GM23248 (cell line): ENCODE data around the gene LMO2. TPM values are rescaled to one million over a fixed set of nuclear protein-coding genes. Genes with fewer than 3 reads are reported as not detected.

Experiments used
- DNase-seq: peaks from one replicate; pipeline ENCODE4 v3.0.0-alpha.2; 2015
- H2AFZ ChIP-seq: fragments of 200-600 bp; sonication (generic); 2 replicates; pipeline ENCODE4 v1.6.1; 2016; ENCODE audit warnings: antibody characterized with exemption
- H3F3A ChIP-seq: fragments of 200-600 bp; sonication (generic); 2 replicates; pipeline ENCODE4 v1.6.1; 2016; ENCODE audit warnings: mild to moderate bottlenecking, antibody characterized with exemption, mixed run types; ENCODE audit not compliant: insufficient read depth
- H3K27ac ChIP-seq: fragments of 200-600 bp; sonication (generic); 2 replicates; pipeline ENCODE4 v1.5.1; 2016; ENCODE audit warnings: mild to moderate bottlenecking
- H3K27me3 ChIP-seq: fragments of 200-600 bp; sonication (generic); replicated peaks from 2 replicates; pipeline ENCODE4 v1.6.1; 2016; ENCODE audit warnings: mild to moderate bottlenecking; ENCODE audit not compliant: insufficient read depth
- H3K36me3 ChIP-seq: fragments of 200-600 bp; sonication (generic); 2 replicates; pipeline ENCODE4 v1.6.1; 2016; ENCODE audit warnings: low read depth, mild to moderate bottlenecking
- H3K4me1 ChIP-seq: fragments of 200-600 bp; sonication (generic); 2 replicates; pipeline ENCODE4 v1.6.1; 2016; ENCODE audit warnings: mild to moderate bottlenecking; ENCODE audit not compliant: insufficient read depth
- H3K4me2 ChIP-seq: fragments of 200-600 bp; sonication (generic); one replicate; pipeline ENCODE4 v1.6.1; 2016; ENCODE audit warnings: mild to moderate bottlenecking; ENCODE audit not compliant: unreplicated experiment
- H3K4me3 ChIP-seq: fragments of 200-600 bp; sonication (generic); 2 replicates; pipeline ENCODE4 v1.5.1; 2016; ENCODE audit warnings: mild to moderate bottlenecking
- H3K79me2 ChIP-seq: fragments of 200-600 bp; sonication (generic); 2 replicates; pipeline ENCODE4 v1.6.1; 2016; ENCODE audit warnings: mild to moderate bottlenecking; ENCODE audit not compliant: insufficient read depth
- H3K9ac ChIP-seq: fragments of 200-600 bp; sonication (generic); 2 replicates; pipeline ENCODE4 v1.6.1; 2016; ENCODE audit warnings: mild to moderate bottlenecking
- H3K9me2 ChIP-seq: fragments of 200-600 bp; sonication (generic); 2 replicates; pipeline ENCODE4 v1.6.1; 2016; ENCODE audit warnings: mixed run types, mild to moderate bottlenecking, moderate library complexity; ENCODE audit not compliant: insufficient read depth
- H3K9me3 ChIP-seq: fragments of 200-600 bp; sonication (generic); one replicate; pipeline ENCODE4 v1.6.1; 2017; ENCODE audit warnings: low read depth
- H4K20me1 ChIP-seq: fragments of 200-600 bp; sonication (generic); 2 replicates; pipeline ENCODE4 v1.6.0; 2016; ENCODE audit not compliant: insufficient read depth
- EZH2 ChIP-seq: fragments of 200-600 bp; sonication (generic); IDR thresholded peaks from 2 replicates; pipeline ENCODE4 v1.6.1; 2018; ENCODE audit warnings: antibody characterized with exemption, mild to moderate bottlenecking; ENCODE audit not compliant: insufficient read depth, poor library complexity, severe bottlenecking
- EZH2phosphoT487 ChIP-seq: fragments of 200-600 bp; sonication (generic); IDR thresholded peaks from 2 replicates; pipeline ENCODE4 v1.6.1; 2018; ENCODE audit warnings: antibody characterized with exemption, moderate library complexity, mild to moderate bottlenecking, low read depth; ENCODE audit not compliant: insufficient read depth
- WGBS, 2 experiments: methylation state at CpG; one replicate each; pipeline ENCODE4 v1.1.6; 2015 to 2017; ENCODE audit warnings: low lambda C conversion rate in 2 of 2, low coverage in 1 of 2; ENCODE audit errors: missing lambda C conversion rate in 2 of 2; 5-methylcytosine and 5-hydroxymethylcytosine counted together
- in situ Hi-C: fragments of 300-500 bp; cut with MboI; formaldehyde crosslinking; loops from 2 replicates; pipeline ENCODE4 v1.15.0; 2020
- polyA plus RNA-seq: library from polyadenylated mRNA; unstranded; fragments of >200 nt; fragmentation: Nextera tagmentation; extraction: Ambion mirVana; gene quantifications from 2 replicates; pipeline ENCODE4 v1.2.1, GENCODE V29; 2016
- total RNA-seq: library from RNA; depleted of rRNA; stranded (reverse); fragments of >200 nt; shearing (Covaris generic); gene quantifications from 2 replicates; pipeline ENCODE4 v1.2.3, GENCODE V29; 2014

Gene LMO2
- total and polyA plus RNA-seq, 2 experiments from 2014 or later = not detected

GRCh38 chr11:33864479-33864878 lies 27.4 kb downstream of the LMO2 start:
- no peak for DNase-seq
- no peaks in the 10 kb centered on the region for H3K9me3 ChIP-seq
- H3K4me3 ChIP-seq = no peak overlapping the region
- H3K4me1 ChIP-seq = no peaks in the 10 kb centered on the region
- H2AFZ ChIP-seq = no peak overlapping the region
- peaks cover 82% of the 10 kb centered on the region for H3K27me3 ChIP-seq
- no peaks in the 10 kb centered on the region for H3F3A ChIP-seq
- H3K4me2 ChIP-seq = no peak overlapping the region
- H3K36me3 ChIP-seq = no peaks in the 10 kb centered on the region
- no peaks in the 10 kb centered on the region for H3K9me2 ChIP-seq
- whole genome bisulfite sequencing, 2 experiments = 84 to 86% methylated on average over 16 of the region's 16 CpGs
- in situ Hi-C loops = loop anchor here (5.0 kb wide), 1 partner anchor 113 kb away; no protein-coding TSS in a partner anchor
- H3K9ac ChIP-seq = no peak overlapping the region
- H3K27ac ChIP-seq = no peak overlapping the region
- H4K20me1 ChIP-seq = no peaks in the 10 kb centered on the region
- TF ChIP-seq EZH2 (no peak), EZH2phosphoT487 (no peak)
- no peaks in the 10 kb centered on the region for H3K79me2 ChIP-seq

- H3K4me2 ChIP-seq = no peak overlapping the region
- H2AFZ ChIP-seq = no peak overlapping the region
- no peaks in the 10 kb centered on the region for H3F3A ChIP-seq
- no peaks in the 10 kb centered on the region for H3K9me2 ChIP-seq
- no peaks in the 10 kb centered on the region for H3K9me3 ChIP-seq
- in situ Hi-C loops = loop anchor here (5.0 kb wide), 1 partner anchor 114 kb away; no protein-coding TSS in a partner anchor
- TF ChIP-seq EZH2phosphoT487 (no peak), EZH2 (no peak)
- peaks cover 76% of the 10 kb centered on the region for H3K27me3 ChIP-seq
- no peak for DNase-seq
- no peaks in the 10 kb centered on the region for H3K4me1 ChIP-seq
- H3K79me2 ChIP-seq = no peaks in the 10 kb centered on the region
- H4K20me1 ChIP-seq = no peaks in the 10 kb centered on the region
- no peak overlapping the region for H3K27ac ChIP-seq
- no peaks in the 10 kb centered on the region for H3K36me3 ChIP-seq
- no peak overlapping the region for H3K4me3 ChIP-seq
- WGBS, 2 experiments = 74% methylated on average over 7 of the region's 7 CpGs
- no peak overlapping the region for H3K9ac ChIP-seq
These were observed 28.3 kb downstream of the LMO2 start for GRCh38 chr11:33863418-33864172.

GRCh38 chr11:33861941-33862589 lies 29.8 kb downstream of the LMO2 start:
- TF ChIP-seq EZH2 (no peak), EZH2phosphoT487 (no peak)
- no peaks in the 10 kb centered on the region for H3K79me2 ChIP-seq
- no peak overlapping the region for H3K9ac ChIP-seq
- H3K4me1 ChIP-seq = no peaks in the 10 kb centered on the region
- no peak overlapping the region for H3K4me3 ChIP-seq
- in situ Hi-C loops = loop anchor here (5.0 kb wide), 1 partner anchor 115 kb away; no protein-coding TSS in a partner anchor
- no peaks in the 10 kb centered on the region for H3F3A ChIP-seq
- H3K4me2 ChIP-seq = no peak overlapping the region
- H2AFZ ChIP-seq = no peak overlapping the region
- peaks cover 66% of the 10 kb centered on the region for H3K27me3 ChIP-seq
- no peaks in the 10 kb centered on the region for H3K36me3 ChIP-seq
- H3K9me3 ChIP-seq = no peaks in the 10 kb centered on the region
- no peak overlapping the region for H3K27ac ChIP-seq
- 55 to 56% methylated on average over 6 of the region's 6 CpGs for WGBS, 2 experiments
- H4K20me1 ChIP-seq = no peaks in the 10 kb centered on the region
- no peaks in the 10 kb centered on the region for H3K9me2 ChIP-seq
- DNase-seq = no peak

- Histone ChIP-seq H3K79me2 (no peaks in the 10 kb centered on the region), H3K27me3 (peaks cover 66% of the 10 kb centered on the region), H3K9me3 (no peaks in the 10 kb centered on the region), H3K4me2 (no peak overlapping the region), H3K4me1 (no peaks in the 10 kb centered on the region), H3K9me2 (no peaks in the 10 kb centered on the region), H4K20me1 (no peaks in the 10 kb centered on the region), H3K4me3 (no peak overlapping the region), H3K36me3 (no peaks in the 10 kb centered on the region), H3K9ac (no peak overlapping the region), H3K27ac (no peak overlapping the region), H3F3A (no peaks in the 10 kb centered on the region), H2AFZ (no peak overlapping the region)
- WGBS, 2 experiments = 76 to 79% methylated on average over 6 of the region's 6 CpGs
- DNase-seq = no peak
- no peak for TF ChIP-seq EZH2phosphoT487
- TF ChIP-seq EZH2 = no peak
- in situ Hi-C loops = loop anchor here (5.0 kb wide), 1 partner anchor 116 kb away; no protein-coding TSS in a partner anchor
These were observed 30.5 kb downstream of the LMO2 start for GRCh38 chr11:33861386-33861785.
